ENCODE data around the gene PDIK1L.

DNA sequence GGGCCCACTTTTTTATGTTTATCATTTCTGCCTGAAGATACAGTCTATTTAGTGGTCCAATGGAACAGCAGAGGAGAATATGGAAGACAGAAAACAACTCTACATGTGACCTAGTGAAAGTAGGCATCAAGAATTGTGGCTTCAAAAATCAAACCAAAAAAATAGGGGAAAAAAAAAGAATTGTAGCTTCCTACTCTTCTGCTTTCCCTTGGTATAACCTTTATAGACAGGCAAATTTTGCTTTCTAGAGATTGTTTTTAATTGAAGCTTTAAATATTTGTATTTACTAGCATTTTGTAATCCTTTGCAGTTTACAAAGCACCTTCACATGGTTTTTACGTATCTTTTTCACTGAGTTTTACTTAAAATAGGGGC is 14.3 kb downstream of the PDIK1L start:
- TF ChIP-seq, protein P1, sequence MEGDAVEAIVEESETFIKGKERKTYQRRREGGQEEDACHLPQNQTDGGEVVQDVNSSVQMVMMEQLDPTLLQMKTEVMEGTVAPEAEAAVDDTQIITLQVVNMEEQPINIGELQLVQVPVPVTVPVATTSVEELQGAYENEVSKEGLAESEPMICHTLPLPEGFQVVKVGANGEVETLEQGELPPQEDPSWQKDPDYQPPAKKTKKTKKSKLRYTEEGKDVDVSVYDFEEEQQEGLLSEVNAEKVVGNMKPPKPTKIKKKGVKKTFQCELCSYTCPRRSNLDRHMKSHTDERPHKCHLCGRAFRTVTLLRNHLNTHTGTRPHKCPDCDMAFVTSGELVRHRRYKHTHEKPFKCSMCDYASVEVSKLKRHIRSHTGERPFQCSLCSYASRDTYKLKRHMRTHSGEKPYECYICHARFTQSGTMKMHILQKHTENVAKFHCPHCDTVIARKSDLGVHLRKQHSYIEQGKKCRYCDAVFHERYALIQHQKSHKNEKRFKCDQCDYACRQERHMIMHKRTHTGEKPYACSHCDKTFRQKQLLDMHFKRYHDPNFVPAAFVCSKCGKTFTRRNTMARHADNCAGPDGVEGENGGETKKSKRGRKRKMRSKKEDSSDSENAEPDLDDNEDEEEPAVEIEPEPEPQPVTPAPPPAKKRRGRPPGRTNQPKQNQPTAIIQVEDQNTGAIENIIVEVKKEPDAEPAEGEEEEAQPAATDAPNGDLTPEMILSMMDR (conservative IDR thresholded peaks at IDR 0.05 in 1 of 2, IDR thresholded peaks at IDR 0.05 in 1 of 2; ENCODE audit: extremely low read depth in 1 of 2, insufficient read depth in 1 of 2, low read depth in 1 of 2, low read length in 2 of 2), result no peak
- TF ChIP-seq EZH2 (IDR thresholded peaks at IDR 0.05; ENCODE audit: borderline replicate concordance, low read length), result no peak
